H1 (cell line): ENCODE results near the gene TNIP1. TPM values are rescaled to one million over a fixed set of nuclear protein-coding genes. Genes with fewer than 3 reads are reported as not detected.

Experiments
- CTCF ChIA-PET: fragments of 300-600 bp; sonication (Branson Sonifier 250); formaldehyde crosslinking; loops from one replicate; lab custom pipeline; 2021; ENCODE audit not compliant: partially characterized antibody; lab: Charles Lee
- POLR2A ChIA-PET: fragments of 300-600 bp; sonication (Branson Sonifier 250); formaldehyde crosslinking; loops from one replicate; lab custom pipeline; 2021; ENCODE audit warnings: inconsistent platforms; ENCODE audit not compliant: partially characterized antibody; lab: Charles Lee
- DNase-seq, 2 experiments: peaks; one replicate each; pipeline versions ENCODE4 v3.0.0 to v3.0.0-alpha.2; 2010 to 2022; ENCODE audit warnings: low spot score in 2 of 2, low read depth in 1 of 2, mixed read lengths in 1 of 2
- FAIRE-seq: peaks from 2 replicates; lab custom pipeline; 2011; peaks lifted over from hg19 to GRCh38; lab: Jason Lieb, UNC
- H2AFZ ChIP-seq: 2 replicates; pipeline ENCODE4 v1.8.1; 2012; ENCODE audit warnings: low read length, inconsistent platforms
- H2AK5ac ChIP-seq: 2 replicates; pipeline ENCODE4 v1.6.1; 2013; ENCODE audit warnings: low read depth, low read length
- H2BK120ac ChIP-seq: replicated peaks from 2 replicates; pipeline ENCODE3; 2013; ENCODE audit warnings: low read depth, low read length, inconsistent platforms
- H2BK12ac ChIP-seq: 2 replicates; pipeline ENCODE4 v1.6.1; 2013; ENCODE audit warnings: low read depth, low read length
- H2BK15ac ChIP-seq: 2 replicates; pipeline ENCODE4 v1.6.1; 2013; ENCODE audit warnings: low read length
- H2BK20ac ChIP-seq: 2 replicates; pipeline ENCODE4 v1.6.1; 2013; ENCODE audit warnings: low read length
- H2BK5ac ChIP-seq: 2 replicates; pipeline ENCODE4 v1.6.1; 2013; ENCODE audit warnings: low read depth, low read length
- H3K14ac ChIP-seq: 2 replicates; pipeline ENCODE4 v1.6.1; 2013; ENCODE audit warnings: inconsistent platforms; ENCODE audit not compliant: insufficient read length
- H3K18ac ChIP-seq: 2 replicates; pipeline ENCODE4 v1.6.1; 2013; ENCODE audit warnings: low read length; ENCODE audit errors: extremely low read depth
- H3K23ac ChIP-seq: 2 replicates; pipeline ENCODE4 v1.6.1; 2013; ENCODE audit warnings: inconsistent platforms; ENCODE audit not compliant: insufficient read length
- H3K23me2 ChIP-seq: 2 replicates; pipeline ENCODE4 v1.6.1; 2013; ENCODE audit warnings: low read depth, low read length
- H3K27ac ChIP-seq: 2 replicates; pipeline ENCODE4 v1.6.1; 2011; ENCODE audit warnings: low read depth, low read length, inconsistent platforms
- H3K27me3 ChIP-seq, 4 experiments: replicated peaks in 1 of 4; 1 replicate in 1 of 4; 2 replicates in 3 of 4; pipeline versions ENCODE4 v1.6.1 to v1.8.1; 2011 to 2013; ENCODE audit warnings: low read length in 3 of 4, mild to moderate bottlenecking in 3 of 4, inconsistent platforms in 2 of 4, mixed read lengths in 2 of 4, moderate library complexity in 1 of 4; ENCODE audit not compliant: control insufficient read depth in 3 of 4, insufficient read depth in 3 of 4; ENCODE audit errors: extremely low read depth in 1 of 4
- H3K36me3 ChIP-seq, 4 experiments: 2 replicates each; pipeline versions ENCODE4 v1.6.1 to v1.8.1; 2011 to 2013; ENCODE audit warnings: mild to moderate bottlenecking in 4 of 4, low read length in 3 of 4, moderate library complexity in 2 of 4, control low read depth in 1 of 4, inconsistent platforms in 1 of 4; ENCODE audit not compliant: insufficient read depth in 4 of 4, control insufficient read depth in 2 of 4
- H3K4ac ChIP-seq: replicated peaks from 2 replicates; pipeline ENCODE3; 2013; ENCODE audit warnings: low read length, low read depth, mixed read lengths, inconsistent platforms; ENCODE audit not compliant: insufficient read length
- H3K4me1 ChIP-seq, 4 experiments: replicated peaks in 1 of 4; 1 replicate in 1 of 4; 2 replicates in 3 of 4; pipeline versions ENCODE4 v1.6.1 to v1.8.1; 2011 to 2013; ENCODE audit warnings: low read length in 3 of 4, inconsistent platforms in 2 of 4, mixed read lengths in 1 of 4; ENCODE audit not compliant: insufficient read depth in 4 of 4, control insufficient read depth in 3 of 4
- H3K4me2 ChIP-seq, 2 experiments: 2 replicates each; pipeline versions ENCODE4 v1.6.1 to v1.8.1; 2011 to 2013; ENCODE audit warnings: low read depth in 2 of 2, low read length in 2 of 2, control low read depth in 1 of 2, inconsistent platforms in 1 of 2, mild to moderate bottlenecking in 1 of 2; ENCODE audit not compliant: insufficient read depth in 1 of 2
- H3K4me3 ChIP-seq, 4 experiments: fragments of 200-600, 300-600 bp in 1 of 4; sonication (generic), shearing (Covaris generic), sonication (Bioruptor Twin) in 1 of 4; 2 replicates each; pipeline versions ENCODE4 v1.5.1 to v1.8.1; 2011 to 2016; ENCODE audit warnings: low read length in 4 of 4, low read depth in 3 of 4, control low read depth in 2 of 4, inconsistent platforms in 2 of 4, mild to moderate bottlenecking in 2 of 4, mixed read lengths in 1 of 4, moderate library complexity in 1 of 4; ENCODE audit not compliant: insufficient read depth in 2 of 4; ENCODE audit errors: extremely low read depth in 1 of 4
- H3K56ac ChIP-seq: replicated peaks from 2 replicates; pipeline ENCODE3; 2013; ENCODE audit warnings: low read depth, mild to moderate bottlenecking, mixed read lengths, low read length, inconsistent platforms; ENCODE audit not compliant: insufficient read length
- H3K79me1 ChIP-seq: 2 replicates; pipeline ENCODE4 v1.6.1; 2013; ENCODE audit warnings: low read depth, low read length, control low read depth
- H3K79me2 ChIP-seq, 2 experiments: 2 replicates each; pipeline versions ENCODE4 v1.6.1 to v1.8.1; 2012 to 2013; ENCODE audit warnings: low read length in 2 of 2, mild to moderate bottlenecking in 2 of 2, inconsistent platforms in 1 of 2; ENCODE audit not compliant: insufficient read depth in 2 of 2, control insufficient read depth in 1 of 2
- H3K9ac ChIP-seq, 4 experiments: replicated peaks in 1 of 4; 1 replicate in 1 of 4; 2 replicates in 3 of 4; pipeline versions ENCODE4 v1.6.1 to v1.8.1; 2011 to 2013; ENCODE audit warnings: low read depth in 3 of 4, low read length in 3 of 4, control low read depth in 2 of 4, mild to moderate bottlenecking in 2 of 4, moderate library complexity in 2 of 4, inconsistent platforms in 1 of 4; ENCODE audit errors: extremely low read depth in 1 of 4
- H3K9me3 ChIP-seq, 2 experiments: 2 replicates each; pipeline versions ENCODE4 v1.6.1 to v1.8.1; 2012 to 2013; ENCODE audit warnings: mild to moderate bottlenecking in 2 of 2, moderate library complexity in 2 of 2, control low read depth in 1 of 2, inconsistent platforms in 1 of 2, low read depth in 1 of 2, low read length in 1 of 2, mixed read lengths in 1 of 2; ENCODE audit not compliant: insufficient read depth in 2 of 2
- H4K20me1 ChIP-seq, 2 experiments: replicated peaks in 1 of 2; 2 replicates each; pipeline versions ENCODE3 to v1.8.1; 2011 to 2013; ENCODE audit warnings: inconsistent platforms in 2 of 2, low read length in 2 of 2, mild to moderate bottlenecking in 1 of 2; ENCODE audit not compliant: insufficient read depth in 2 of 2, control insufficient read depth in 1 of 2
- H4K5ac ChIP-seq: 2 replicates; pipeline ENCODE4 v1.6.1; 2013; ENCODE audit warnings: low read length, low read depth, mixed read lengths, inconsistent platforms; ENCODE audit not compliant: insufficient read length
- H4K8ac ChIP-seq: 2 replicates; pipeline ENCODE4 v1.8.0; 2013; ENCODE audit warnings: mild to moderate bottlenecking, moderate library complexity, low read length, inconsistent platforms; ENCODE audit not compliant: insufficient read depth; ENCODE audit errors: extremely low read depth
- H4K91ac ChIP-seq: replicated peaks from 2 replicates; pipeline ENCODE3; 2013; ENCODE audit warnings: low read length, mixed read lengths, inconsistent platforms; ENCODE audit not compliant: insufficient read length
- BACH1 ChIP-seq: IDR thresholded peaks from 2 replicates; pipeline ENCODE4 v1.6.1; 2012; ENCODE audit warnings: low read length, improper control_type of control experiment
- CHD1 ChIP-seq: IDR thresholded peaks from 2 replicates; pipeline ENCODE4 v1.6.1; 2012; ENCODE audit warnings: low read depth, low read length, improper control_type of control experiment
- MAFK ChIP-seq: IDR thresholded peaks from 2 replicates; pipeline ENCODE4 v1.6.1; 2012; ENCODE audit warnings: low read depth, mild to moderate bottlenecking, improper control_type of control experiment, low read length
- NRF1 ChIP-seq: IDR thresholded peaks from 2 replicates; pipeline ENCODE4 v1.6.1; 2011; ENCODE audit warnings: mild to moderate bottlenecking, low read depth, low read length, improper control_type of control experiment
- POU5F1 ChIP-seq: IDR thresholded peaks from 2 replicates; pipeline ENCODE4 v1.6.1; 2011; ENCODE audit warnings: low read depth, mild to moderate bottlenecking, low read length, moderate library complexity
- RAD21 ChIP-seq, 2 experiments: IDR thresholded peaks in 1 of 2; conservative IDR thresholded peaks in 1 of 2; 2 replicates each; pipeline ENCODE4 v1.6.1; 2011; ENCODE audit warnings: low read depth in 2 of 2, low read length in 2 of 2, improper control_type of control experiment in 1 of 2, inconsistent platforms in 1 of 2, mild to moderate bottlenecking in 1 of 2, moderate library complexity in 1 of 2
- TAF7 ChIP-seq: optimal IDR thresholded peaks from 2 replicates; pipeline ENCODE3; 2011; ENCODE audit warnings: low read depth, mild to moderate bottlenecking, inconsistent platforms, low read length, moderate library complexity, borderline replicate concordance
- TBP ChIP-seq: IDR thresholded peaks from 2 replicates; pipeline ENCODE4 v1.6.1; 2011; ENCODE audit warnings: low read depth, low read length, improper control_type of control experiment
- WGBS, 2 experiments: shearing (Covaris generic) in 1 of 2; methylation state at CpG; one replicate each; pipeline versions ENCODE4 v1.1.6 to v1.1.7; 2013 to 2015; ENCODE audit warnings: low lambda C conversion rate in 2 of 2, mixed read lengths in 2 of 2, inconsistent platforms in 1 of 2, low coverage in 1 of 2, missing lambda C conversion rate in 1 of 2; ENCODE audit not compliant: insufficient replicate concordance in 2 of 2, insufficient coverage in 1 of 2, insufficient read length in 1 of 2; ENCODE audit errors: extremely low coverage in 1 of 2, missing lambda C conversion rate in 1 of 2; 5-methylcytosine and 5-hydroxymethylcytosine counted together
- polyA plus RNA-seq, 7 experiments: library from polyadenylated mRNA; depleted of rRNA in 3 of 7; stranded (reverse) in 5 of 7; unstranded in 2 of 7; fragments of >200 nt in 5 of 7; fragments of 200-250 nt in 2 of 7; gene quantifications; 1 replicate in 5 of 7; 2 replicates in 1 of 7; 4 replicates in 1 of 7; pipeline versions ENCODE4 v1.2.1 to v1.2.3, GENCODE V29; 2011 to 2013; ENCODE audit warnings: missing spikeins in 2 of 7, mixed read lengths in 2 of 7
- total RNA-seq: library from RNA; stranded (reverse); fragmentation: NEBNext Ultra II Directional; extraction: Animal tissue kit (Norgen Biotek cat#: 25700); gene quantifications from 2 replicates; pipeline ENCODE4 v1.2.1, GENCODE V29; 2021
- TF ChIP-seq, protein P1 (sequence below): IDR thresholded peaks from 2 replicates; pipeline ENCODE4 v1.6.1; 2011; ENCODE audit warnings: low read length, improper control_type of control experiment

The TNIP1 gene
- total and polyA plus RNA-seq, 2 of the 8 experiments (the other 6 are each of a cell fraction or from before 2014, with no cell fraction given) = 14.2 to 31.9 TPM

DNA sequence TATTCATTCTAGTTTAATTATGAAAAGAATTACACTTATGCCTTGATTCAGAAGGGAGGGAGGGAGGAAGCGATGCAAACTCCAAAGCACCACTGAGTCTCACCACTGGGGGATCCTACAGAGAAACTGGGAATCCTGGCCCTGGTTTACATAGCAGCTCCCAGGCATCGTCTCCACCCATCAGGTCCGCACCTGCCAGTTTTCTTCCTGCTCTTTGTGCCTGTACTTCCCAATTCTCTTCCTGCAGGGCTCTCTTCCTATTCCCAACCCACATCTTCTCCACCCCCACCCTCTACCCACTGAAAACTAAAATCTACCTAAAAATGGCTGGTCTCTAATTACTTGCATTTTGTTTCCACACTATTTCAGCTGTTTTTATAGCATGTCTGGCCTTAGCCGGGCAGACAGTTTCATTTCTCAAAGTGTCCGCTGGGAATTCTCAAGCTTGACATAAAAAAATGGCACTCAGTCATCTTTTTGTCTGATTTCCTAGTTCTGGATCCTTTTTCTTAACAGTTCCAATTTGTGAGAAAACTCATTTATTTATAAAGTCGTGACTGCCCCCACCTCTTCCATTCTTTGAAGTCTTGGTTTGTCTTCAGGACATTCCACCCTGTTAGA, 1.6 kb upstream of the TNIP1 start:
- peak overlapping the region in 1 of 4 experiments; percentile 93; a peak in 1 of 8 replicates for H3K4me3 ChIP-seq
- no peak overlapping the region for H2BK120ac ChIP-seq
- WGBS, 2 experiments = 66% methylated on average over 5 of the region's 6 CpGs; no CpG with 5 or more reads in 1 of the 2 experiments
- no peaks in the 10 kb centered on the region for H4K20me1 ChIP-seq
- no peak overlapping the region for H2BK5ac ChIP-seq
- H3K23me2 ChIP-seq = peaks cover 3% of the 10 kb centered on the region
- FAIRE-seq (peak; percentile 63), DNase-seq (no peak)
- no peak overlapping the region for H3K18ac ChIP-seq
- H2AFZ ChIP-seq = no peak overlapping the region
- no peaks in the 10 kb centered on the region for H3K36me3 ChIP-seq
- H4K8ac ChIP-seq = no peak overlapping the region
- H3K23ac ChIP-seq = no peak overlapping the region
- peaks cover 5% of the 10 kb centered on the region; the same call in 1 of the 2 replicates for H3K79me1 ChIP-seq
- H2AK5ac ChIP-seq = no peak overlapping the region
- H3K56ac ChIP-seq = no peak overlapping the region
- H3K4me2 ChIP-seq = no peak overlapping the region; a peak in 1 of 4 replicates
- no peak overlapping the region for H2BK15ac ChIP-seq
- no peaks in the 10 kb centered on the region for H3K27me3 ChIP-seq
- no peak overlapping the region for H3K4ac ChIP-seq
- ChIA-PET CTCF (interaction anchor here (0.9 to 28.6 kb wide), 20 partner anchors 8 to 156 kb away, joined by 3 to 442 read pairs (median 6); partner anchors contain the start of gene GPX3), POLR2A (interaction anchor here (0.6 to 1.8 kb wide), 9 partner anchors 8 to 75 kb away, joined by 3 to 5 read pairs (median 3); partner anchors contain the start of genes ANXA6 and GPX3)
- H3K4me1 ChIP-seq = peaks cover 1 to 6% (median 4%) of the 10 kb centered on the region in 4 experiments
- no peak overlapping the region for H4K5ac ChIP-seq
- H3K27ac ChIP-seq = no peak overlapping the region
- peaks cover 3 to 14% of the 10 kb centered on the region in 2 experiments; a peak in 3 of 4 replicates for H3K79me2 ChIP-seq
- H2BK20ac ChIP-seq = no peak overlapping the region
- H4K91ac ChIP-seq = no peak overlapping the region
- no peak overlapping the region for H2BK12ac ChIP-seq
- no peaks in the 10 kb centered on the region for H3K9me3 ChIP-seq
- no peak overlapping the region for H3K14ac ChIP-seq
- no peak overlapping the region for H3K9ac ChIP-seq
- TF ChIP-seq TBP (no peak), MAFK (no peak), POU5F1 (no peak), CHD1 (no peak), NRF1 (no peak), TAF7 (no peak), BACH1 (no peak), RAD21 (IDR thresholded peaks at IDR 0.05 in 1 of 2, conservative IDR thresholded peaks at IDR 0.05 in 1 of 2; ENCODE audit: low read depth in 2 of 2, low read length in 2 of 2) (peak; percentile 29 to 31; a peak in 3 of 4 replicates)
- TF ChIP-seq, protein P1, sequence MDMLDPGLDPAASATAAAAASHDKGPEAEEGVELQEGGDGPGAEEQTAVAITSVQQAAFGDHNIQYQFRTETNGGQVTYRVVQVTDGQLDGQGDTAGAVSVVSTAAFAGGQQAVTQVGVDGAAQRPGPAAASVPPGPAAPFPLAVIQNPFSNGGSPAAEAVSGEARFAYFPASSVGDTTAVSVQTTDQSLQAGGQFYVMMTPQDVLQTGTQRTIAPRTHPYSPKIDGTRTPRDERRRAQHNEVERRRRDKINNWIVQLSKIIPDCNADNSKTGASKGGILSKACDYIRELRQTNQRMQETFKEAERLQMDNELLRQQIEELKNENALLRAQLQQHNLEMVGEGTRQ = no peak
